ENCODE data around the gene BRMS1L.
A peak's percentile ranks its signal among the peaks of the same experiment; 100 is the strongest.
"Not testable (repeated sequence)": the region's sequence is repeated elsewhere in the genome, so short reads cannot be mapped to it uniquely, and the experiment has no call there.

BRMS1L gene

GRCh38 chr14:35825968-35826217 lies 245 bp upstream of the BRMS1L start:
- H3K27ac ChIP-seq = peak overlapping the region; percentile 85
- TF ChIP-seq CTCF (conservative IDR thresholded peaks at IDR 0.05) = no peak
- no peak for TF ChIP-seq ZFX (IDR thresholded peaks at IDR 0.05)

DNA sequence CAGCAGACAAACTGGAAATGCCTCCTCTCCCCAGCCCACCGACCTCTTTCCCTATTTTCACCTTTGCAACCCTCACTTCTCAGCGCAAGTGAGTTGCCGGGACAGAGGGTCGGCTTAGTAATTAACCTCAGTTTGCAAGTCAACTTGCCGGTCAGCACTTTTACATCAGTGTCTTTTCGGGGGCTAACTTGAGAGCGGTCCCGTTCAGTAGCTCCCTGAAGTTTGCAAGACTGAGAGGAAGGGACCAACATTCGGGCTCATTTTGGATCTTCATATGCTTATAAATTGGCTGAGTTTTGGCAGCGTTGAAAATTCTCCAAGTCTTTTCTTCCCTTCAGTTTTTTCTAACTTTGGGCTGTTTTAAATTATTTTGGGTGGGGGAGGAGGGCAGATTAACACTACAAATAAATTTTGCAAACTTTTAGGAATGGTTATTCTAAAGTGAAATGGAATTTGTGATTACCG lies 846 bp downstream of the BRMS1L start:
- peak overlapping the region; percentile 85 for H3K27ac ChIP-seq
- TF ChIP-seq CTCF (conservative IDR thresholded peaks at IDR 0.05) = no peak
- TF ChIP-seq ZFX (IDR thresholded peaks at IDR 0.05) = no peak

DNA sequence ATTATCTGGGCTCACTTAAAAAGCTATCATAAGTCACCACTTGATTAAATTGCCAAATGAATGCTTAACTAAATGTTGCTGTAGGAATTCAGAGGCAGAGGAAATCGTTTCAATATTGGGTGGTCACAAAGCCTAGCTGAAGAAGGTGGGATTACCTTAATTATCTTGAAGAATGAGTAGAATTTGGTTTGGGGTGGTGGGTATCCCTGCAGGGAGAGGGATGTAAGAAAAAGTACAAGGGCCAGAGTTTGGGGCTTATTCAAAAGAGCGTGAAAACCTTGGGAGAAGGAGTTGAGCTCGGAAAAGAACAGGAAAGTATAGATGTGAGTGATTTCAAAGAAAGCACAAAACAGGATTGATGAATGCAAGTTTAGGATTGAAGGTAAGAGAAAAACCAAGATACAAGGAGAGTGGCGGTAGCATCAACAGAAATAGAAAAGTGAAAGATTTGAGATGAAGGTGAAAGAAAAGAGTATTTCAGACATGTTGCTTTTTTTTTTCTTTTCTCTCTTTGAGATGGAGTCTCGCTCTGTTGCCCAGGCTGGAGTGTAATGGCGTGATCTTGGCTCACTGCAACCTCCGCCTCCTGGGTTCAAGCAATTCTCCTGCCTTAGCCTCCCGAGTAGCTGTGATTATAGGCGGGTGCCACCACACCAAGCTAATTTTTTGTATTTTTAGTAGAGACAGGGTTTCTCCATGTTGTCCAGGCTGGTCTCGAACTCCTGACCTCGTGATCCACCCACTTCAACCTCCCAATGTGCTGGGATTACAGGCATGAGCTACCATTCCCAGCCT lies 1.7 kb downstream of the BRMS1L start:
- H3K27ac ChIP-seq = no peak overlapping the region
- no peak for TF ChIP-seq CTCF (conservative IDR thresholded peaks at IDR 0.05)
- no peak for TF ChIP-seq ZFX (IDR thresholded peaks at IDR 0.05)

DNA sequence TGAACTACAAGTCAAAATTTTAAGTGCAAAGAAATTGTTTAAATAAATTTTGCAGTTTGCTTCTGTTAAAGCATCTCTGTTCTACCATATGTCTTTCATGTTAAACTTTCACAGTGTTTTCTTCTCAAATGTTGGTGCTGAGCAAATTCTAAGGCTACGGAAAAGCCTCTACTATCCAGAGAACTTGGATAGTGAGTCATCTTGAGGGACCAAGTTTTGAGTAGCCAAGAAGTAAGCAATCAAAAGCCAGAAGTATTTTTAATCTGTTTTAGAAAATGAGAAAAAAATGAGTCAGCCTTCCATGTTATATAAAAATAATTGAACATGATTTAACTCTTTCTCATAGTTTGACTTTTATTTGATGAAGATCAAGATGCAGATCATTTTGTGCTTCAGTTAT lies 3.3 kb downstream of the BRMS1L start:
- TF ChIP-seq CTCF (conservative IDR thresholded peaks at IDR 0.05) (no peak), ZFX (IDR thresholded peaks at IDR 0.05) (no peak)
- H3K27ac ChIP-seq = no peak overlapping the region

GRCh38 chr14:35835208-35835982 lies 9.3 kb downstream of the BRMS1L start:
- no peak overlapping the region for H3K27ac ChIP-seq
- TF ChIP-seq ZFX (IDR thresholded peaks at IDR 0.05) (no peak), CTCF (conservative IDR thresholded peaks at IDR 0.05) (no peak)

GRCh38 chr14:35841704-35842103 lies 15.6 kb downstream of the BRMS1L start:
- not testable (repeated sequence) for H3K27ac ChIP-seq

DNA sequence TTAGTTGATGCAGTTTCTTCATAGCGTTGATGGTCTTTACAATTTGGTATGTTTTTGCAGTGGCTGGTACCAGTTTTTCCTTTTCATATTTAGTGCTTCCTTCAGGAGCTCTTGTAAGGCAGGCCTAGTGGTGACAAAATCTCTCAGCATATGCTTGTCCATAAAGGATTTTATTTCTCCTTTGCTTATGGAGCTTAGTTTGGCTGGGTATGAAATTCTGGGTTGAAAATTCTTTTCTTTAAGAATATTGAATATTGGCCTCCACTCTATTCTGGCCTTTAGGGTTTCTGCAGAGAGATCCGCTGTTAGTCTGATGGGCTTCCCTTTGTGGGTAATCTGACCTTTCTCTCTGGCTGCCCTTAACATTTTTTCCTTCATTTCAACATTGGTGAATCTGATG lies 16.1 kb downstream of the BRMS1L start:
- not testable (repeated sequence) for H3K27ac ChIP-seq

DNA sequence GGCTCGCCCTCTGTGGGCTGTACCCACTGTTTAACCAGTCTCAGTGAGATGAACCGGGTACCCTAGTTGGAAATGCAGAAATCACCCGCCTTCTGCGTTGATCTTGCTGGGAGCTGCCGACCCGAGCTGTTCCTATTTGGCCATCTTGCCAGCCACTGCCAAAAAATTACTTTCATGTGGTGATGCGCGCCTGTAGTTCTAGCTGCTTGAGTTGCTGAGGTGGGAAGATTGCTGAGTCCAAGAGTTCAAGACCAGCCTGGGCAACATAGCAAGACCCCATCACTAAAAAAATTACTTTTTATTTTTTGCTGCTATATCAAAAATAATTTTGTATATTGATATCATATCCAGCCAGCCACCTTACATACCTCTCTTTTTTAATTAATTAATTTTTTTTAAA lies 18.4 kb downstream of the BRMS1L start:
- no peak for TF ChIP-seq CTCF (conservative IDR thresholded peaks at IDR 0.05)
- no peak for TF ChIP-seq ZFX (IDR thresholded peaks at IDR 0.05)
- no peak overlapping the region for H3K27ac ChIP-seq
